Neural crest cell (in vitro differentiated cells): Measurements from ENCODE around the gene RRP1. TPM values are rescaled to one million over a fixed set of nuclear protein-coding genes. Genes with fewer than 3 reads are reported as not detected.

Experiments
- DNase-seq: peaks from one replicate; pipeline ENCODE4 v3.0.0; 2021; ENCODE audit warnings: low read depth, mixed read lengths, low spot score
- H3K27ac Mint-ChIP-seq: one replicate; pipeline ENCODE4 v1.8.0; 2021; ENCODE audit warnings: mild to moderate bottlenecking, mixed read lengths; ENCODE audit not compliant: unreplicated experiment
- H3K27me3 Mint-ChIP-seq: 2 replicates; pipeline ENCODE4 v1.8.0; 2021; ENCODE audit warnings: low read depth, mild to moderate bottlenecking, mixed read lengths
- H3K36me3 Mint-ChIP-seq: 2 replicates; pipeline ENCODE4 v1.8.0; 2021; ENCODE audit warnings: low read depth, mild to moderate bottlenecking, mixed read lengths
- H3K4me1 Mint-ChIP-seq: 2 replicates; pipeline ENCODE4 v1.8.0; 2021; ENCODE audit warnings: mixed read lengths
- H3K4me3 Mint-ChIP-seq: one replicate; pipeline ENCODE4 v1.8.0; 2021; ENCODE audit warnings: mild to moderate bottlenecking, mixed read lengths
- H3K9me3 Mint-ChIP-seq: 2 replicates; pipeline ENCODE4 v1.8.0; 2021; ENCODE audit warnings: mixed read lengths
- total RNA-seq: library from RNA; stranded (reverse); gene quantifications from 2 replicates; pipeline ENCODE4 v1.2.1, GENCODE V29; 2021
- TF ChIP-seq, protein P1 (sequence below): fragments of 200-600 bp; sonication (generic); conservative IDR thresholded peaks from 2 replicates; pipeline ENCODE4 v1.5.0; 2021; ENCODE audit warnings: antibody characterized with exemption, mild to moderate bottlenecking

The RRP1 gene
- total RNA-seq, 1 donor from 2014 or later: 49.0 TPM

DNA sequence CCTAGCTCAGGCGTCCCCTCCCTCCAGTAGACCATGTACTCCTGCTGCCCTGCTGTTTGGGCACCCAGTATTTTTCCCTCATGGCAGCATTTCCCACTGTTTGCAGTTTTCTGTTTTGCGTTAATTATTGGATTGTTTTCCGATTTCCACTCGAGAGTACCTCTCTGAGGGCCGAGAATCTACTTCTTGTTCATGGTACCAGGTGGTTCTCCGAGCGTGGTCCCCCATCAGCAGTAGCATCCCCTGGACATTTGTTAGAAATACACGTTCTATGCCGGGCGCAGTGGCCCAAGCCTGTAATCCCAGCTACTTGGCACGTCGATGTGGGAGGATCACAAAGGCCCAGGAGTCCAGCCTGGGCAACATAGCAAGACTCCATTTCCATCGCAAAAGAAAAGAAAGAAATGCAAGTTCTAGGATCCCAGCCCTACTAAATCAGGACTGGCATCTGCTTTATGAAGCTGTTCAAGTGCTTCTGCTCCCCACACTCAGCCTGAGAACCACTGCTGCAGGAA lies 690 bp downstream of the RRP1 start:
- peak overlapping the region; percentile 78 for H3K27ac Mint-ChIP-seq
- H3K4me1 Mint-ChIP-seq: peaks cover 21% of the 10 kb centered on the region
- peak overlapping the region; percentile 97 for H3K4me3 Mint-ChIP-seq
- H3K36me3 Mint-ChIP-seq: peaks cover 2% of the 10 kb centered on the region
- DNase-seq: no peak
- TF ChIP-seq, protein P1, sequence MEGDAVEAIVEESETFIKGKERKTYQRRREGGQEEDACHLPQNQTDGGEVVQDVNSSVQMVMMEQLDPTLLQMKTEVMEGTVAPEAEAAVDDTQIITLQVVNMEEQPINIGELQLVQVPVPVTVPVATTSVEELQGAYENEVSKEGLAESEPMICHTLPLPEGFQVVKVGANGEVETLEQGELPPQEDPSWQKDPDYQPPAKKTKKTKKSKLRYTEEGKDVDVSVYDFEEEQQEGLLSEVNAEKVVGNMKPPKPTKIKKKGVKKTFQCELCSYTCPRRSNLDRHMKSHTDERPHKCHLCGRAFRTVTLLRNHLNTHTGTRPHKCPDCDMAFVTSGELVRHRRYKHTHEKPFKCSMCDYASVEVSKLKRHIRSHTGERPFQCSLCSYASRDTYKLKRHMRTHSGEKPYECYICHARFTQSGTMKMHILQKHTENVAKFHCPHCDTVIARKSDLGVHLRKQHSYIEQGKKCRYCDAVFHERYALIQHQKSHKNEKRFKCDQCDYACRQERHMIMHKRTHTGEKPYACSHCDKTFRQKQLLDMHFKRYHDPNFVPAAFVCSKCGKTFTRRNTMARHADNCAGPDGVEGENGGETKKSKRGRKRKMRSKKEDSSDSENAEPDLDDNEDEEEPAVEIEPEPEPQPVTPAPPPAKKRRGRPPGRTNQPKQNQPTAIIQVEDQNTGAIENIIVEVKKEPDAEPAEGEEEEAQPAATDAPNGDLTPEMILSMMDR: no peak
- no peaks in the 10 kb centered on the region for H3K9me3 Mint-ChIP-seq
- peaks cover 3% of the 10 kb centered on the region for H3K27me3 Mint-ChIP-seq

DNA sequence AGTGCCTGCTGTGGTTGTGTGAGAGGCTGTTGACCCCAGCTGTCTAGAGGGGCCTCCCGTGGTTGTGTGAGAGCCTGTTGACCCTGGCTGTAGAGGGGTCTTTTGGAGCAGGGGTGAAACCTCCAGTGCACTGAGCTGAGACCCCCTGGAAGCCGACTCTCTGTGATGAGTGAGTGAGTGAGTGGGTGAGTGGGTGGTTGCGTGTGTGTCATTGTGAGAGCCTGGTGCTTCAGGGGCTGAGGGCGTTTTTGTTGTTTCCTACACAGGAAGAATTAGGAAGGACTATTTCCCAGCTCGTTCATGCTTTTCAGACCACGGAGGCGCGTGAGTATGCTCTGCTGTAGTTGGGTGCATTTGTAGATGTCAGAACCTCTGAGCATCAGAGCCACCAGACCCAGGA lies 3.0 kb downstream of the RRP1 start:
- Mint-ChIP-seq H3K27ac (no peak overlapping the region), H3K4me3 (peak overlapping the region; percentile 62), H3K9me3 (no peaks in the 10 kb centered on the region), H3K36me3 (peaks cover 9% of the 10 kb centered on the region), H3K4me1 (peaks cover 17% of the 10 kb centered on the region), H3K27me3 (no peaks in the 10 kb centered on the region)
- no peak for DNase-seq
- TF ChIP-seq, protein P1: no peak

DNA sequence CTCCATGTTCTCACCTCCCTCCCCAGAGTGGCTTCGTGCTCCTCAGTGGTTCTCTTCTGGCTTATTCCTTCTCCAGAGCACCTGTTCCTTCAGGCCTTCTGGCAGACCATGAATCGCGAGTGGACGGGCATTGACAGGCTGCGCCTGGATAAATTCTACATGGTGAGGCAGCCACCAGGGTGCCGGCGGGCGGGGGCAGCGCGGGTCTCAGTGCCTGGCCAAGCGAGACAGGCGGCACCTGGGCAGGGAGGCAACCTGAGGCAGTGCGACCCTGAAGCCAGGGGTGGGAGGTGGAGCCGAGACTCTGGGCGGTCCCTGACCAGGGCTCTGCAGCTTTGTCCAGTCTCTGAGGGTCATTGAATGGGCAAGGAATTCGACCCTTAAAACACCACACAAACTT lies 3.9 kb downstream of the RRP1 start:
- no peaks in the 10 kb centered on the region for H3K27me3 Mint-ChIP-seq

DNA sequence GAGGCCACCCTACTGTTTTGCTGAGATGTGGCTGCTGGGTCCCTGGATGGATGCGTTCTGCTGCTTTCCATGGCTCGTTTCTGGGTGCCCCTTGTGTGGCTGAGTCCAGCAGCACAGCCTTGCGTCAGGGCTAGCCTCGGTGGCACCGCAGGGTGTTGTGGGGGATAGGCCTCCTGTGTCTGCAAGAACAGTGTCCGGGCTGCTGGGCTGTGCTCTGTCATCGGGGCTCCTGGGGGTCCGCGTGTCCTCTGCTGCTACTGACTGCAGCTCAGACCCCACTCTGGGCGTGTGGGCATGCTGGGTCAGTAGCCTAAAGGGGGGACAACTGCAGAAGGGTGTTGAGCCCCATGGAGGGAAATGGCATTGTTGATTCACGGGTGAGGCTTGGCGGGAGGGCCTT lies 4.9 kb downstream of the RRP1 start:
- Mint-ChIP-seq H3K4me3 (peak overlapping the region; percentile 62), H3K36me3 (peaks cover 11% of the 10 kb centered on the region), H3K27me3 (no peaks in the 10 kb centered on the region), H3K27ac (no peak overlapping the region), H3K9me3 (no peaks in the 10 kb centered on the region), H3K4me1 (peaks cover 17% of the 10 kb centered on the region)
- no peak for DNase-seq
- TF ChIP-seq, protein P1: no peak

More for the DNA sequence above, 3.9 kb downstream of the RRP1 start:
- H3K27ac Mint-ChIP-seq: no peak overlapping the region
- no peaks in the 10 kb centered on the region for H3K9me3 Mint-ChIP-seq
- peaks cover 10% of the 10 kb centered on the region for H3K36me3 Mint-ChIP-seq
- TF ChIP-seq, protein P1: no peak
- DNase-seq: no peak
- H3K4me3 Mint-ChIP-seq: no peak overlapping the region
- H3K4me1 Mint-ChIP-seq: peaks cover 17% of the 10 kb centered on the region

DNA sequence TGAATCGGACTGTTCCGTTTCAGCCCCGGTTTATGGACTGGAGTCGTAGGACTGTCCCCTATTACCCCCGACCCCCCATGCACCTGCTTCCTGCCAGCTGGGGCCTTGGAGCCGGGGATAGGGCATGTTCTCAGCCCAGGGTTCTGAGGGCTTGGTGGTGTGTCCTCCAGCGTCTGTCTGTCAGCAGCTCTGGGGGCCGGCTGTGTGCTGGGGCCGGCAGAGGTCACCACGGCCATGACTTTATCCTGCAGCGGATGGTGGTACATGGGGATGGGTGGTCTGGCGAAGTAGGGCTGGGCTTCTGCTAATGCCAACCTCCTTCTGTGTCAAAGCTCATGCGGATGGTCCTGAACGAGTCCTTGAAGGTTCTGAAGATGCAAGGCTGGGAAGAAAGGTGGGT lies 5.5 kb downstream of the RRP1 start:
- TF ChIP-seq, protein P1: no peak
- Mint-ChIP-seq H3K36me3 (peaks cover 11% of the 10 kb centered on the region), H3K9me3 (no peaks in the 10 kb centered on the region), H3K27me3 (no peaks in the 10 kb centered on the region), H3K4me1 (peaks cover 17% of the 10 kb centered on the region), H3K27ac (peak overlapping the region; percentile 19), H3K4me3 (no peak overlapping the region)
- DNase-seq: no peak
